ENCODE data around the gene BBS2. TPM values are rescaled to one million over a fixed set of nuclear protein-coding genes. Genes with fewer than 3 reads are reported as not detected.

Gene BBS2
- total and polyA plus RNA-seq, 2 of the 13 experiments (the other 11 are each of a cell fraction or from before 2014, with no cell fraction given): 59.7 to 68.3 TPM

DNA sequence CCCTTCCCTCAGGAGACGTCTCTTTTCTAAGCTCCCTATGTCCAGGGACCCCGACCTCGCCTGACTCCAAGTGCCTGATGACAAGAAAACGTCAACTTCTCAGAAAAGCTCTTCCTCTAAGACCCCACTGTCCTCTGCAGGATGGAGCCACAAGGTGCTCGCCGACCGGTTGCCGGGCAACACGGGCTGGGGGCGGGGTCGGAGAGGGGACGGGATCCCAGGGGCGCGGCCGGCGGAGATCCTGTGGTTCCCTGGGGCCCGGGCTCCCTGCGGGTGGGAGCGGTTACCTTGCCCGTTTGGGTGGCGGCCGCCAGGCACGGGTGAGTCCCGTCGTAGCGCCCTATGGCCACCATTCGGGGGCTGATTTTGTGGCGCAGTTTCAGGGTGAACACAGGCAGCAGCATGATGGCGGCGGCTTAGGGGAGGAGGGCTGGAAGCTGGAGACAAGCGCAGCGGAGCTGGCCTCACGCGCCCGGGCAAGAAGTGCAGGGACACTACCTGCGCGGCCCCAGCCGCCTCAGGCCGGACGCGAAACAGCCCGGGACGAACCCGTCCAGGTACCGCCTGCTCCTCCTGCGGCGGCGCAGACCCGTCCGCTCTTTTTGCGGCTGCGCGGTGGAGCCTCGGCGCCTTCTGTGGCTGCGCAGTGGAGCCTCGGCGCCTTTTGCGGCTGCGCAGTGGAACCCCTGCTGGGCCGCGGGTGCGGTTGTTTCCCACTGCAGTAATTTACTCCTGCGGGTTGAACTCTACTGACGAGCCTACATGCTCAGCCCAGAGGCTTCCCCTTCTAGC, at the start of gene BBS2 (continued):
- peak; percentile 26 for TF ChIP-seq MEIS2 (CRISPR knock-in tag; IDR thresholded peaks at IDR 0.05)
- TF ChIP-seq, protein P1, sequence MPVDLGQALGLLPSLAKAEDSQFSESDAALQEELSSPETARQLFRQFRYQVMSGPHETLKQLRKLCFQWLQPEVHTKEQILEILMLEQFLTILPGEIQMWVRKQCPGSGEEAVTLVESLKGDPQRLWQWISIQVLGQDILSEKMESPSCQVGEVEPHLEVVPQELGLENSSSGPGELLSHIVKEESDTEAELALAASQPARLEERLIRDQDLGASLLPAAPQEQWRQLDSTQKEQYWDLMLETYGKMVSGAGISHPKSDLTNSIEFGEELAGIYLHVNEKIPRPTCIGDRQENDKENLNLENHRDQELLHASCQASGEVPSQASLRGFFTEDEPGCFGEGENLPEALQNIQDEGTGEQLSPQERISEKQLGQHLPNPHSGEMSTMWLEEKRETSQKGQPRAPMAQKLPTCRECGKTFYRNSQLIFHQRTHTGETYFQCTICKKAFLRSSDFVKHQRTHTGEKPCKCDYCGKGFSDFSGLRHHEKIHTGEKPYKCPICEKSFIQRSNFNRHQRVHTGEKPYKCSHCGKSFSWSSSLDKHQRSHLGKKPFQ (CRISPR knock-in tag; IDR thresholded peaks at IDR 0.05; ENCODE audit: insufficient replicate concordance): peak; percentile 62
- TF ChIP-seq HNRNPL (IDR thresholded peaks at IDR 0.05; ENCODE audit: low read depth, low read length): no peak
- TF ChIP-seq, protein P2, sequence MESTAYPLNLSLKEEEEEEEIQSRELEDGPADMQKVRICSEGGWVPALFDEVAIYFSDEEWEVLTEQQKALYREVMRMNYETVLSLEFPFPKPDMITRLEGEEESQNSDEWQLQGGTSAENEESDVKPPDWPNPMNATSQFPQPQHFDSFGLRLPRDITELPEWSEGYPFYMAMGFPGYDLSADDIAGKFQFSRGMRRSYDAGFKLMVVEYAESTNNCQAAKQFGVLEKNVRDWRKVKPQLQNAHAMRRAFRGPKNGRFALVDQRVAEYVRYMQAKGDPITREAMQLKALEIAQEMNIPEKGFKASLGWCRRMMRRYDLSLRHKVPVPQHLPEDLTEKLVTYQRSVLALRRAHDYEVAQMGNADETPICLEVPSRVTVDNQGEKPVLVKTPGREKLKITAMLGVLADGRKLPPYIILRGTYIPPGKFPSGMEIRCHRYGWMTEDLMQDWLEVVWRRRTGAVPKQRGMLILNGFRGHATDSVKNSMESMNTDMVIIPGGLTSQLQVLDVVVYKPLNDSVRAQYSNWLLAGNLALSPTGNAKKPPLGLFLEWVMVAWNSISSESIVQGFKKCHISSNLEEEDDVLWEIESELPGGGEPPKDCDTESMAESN (CRISPR knock-in tag; conservative IDR thresholded peaks at IDR 0.05): peak; percentile 97
- peak; percentile 92 for TF ChIP-seq ZBTB38 (CRISPR knock-in tag; IDR thresholded peaks at IDR 0.05)
- no peak for TF ChIP-seq NFRKB (IDR thresholded peaks at IDR 0.05)
- TF ChIP-seq, protein P3, sequence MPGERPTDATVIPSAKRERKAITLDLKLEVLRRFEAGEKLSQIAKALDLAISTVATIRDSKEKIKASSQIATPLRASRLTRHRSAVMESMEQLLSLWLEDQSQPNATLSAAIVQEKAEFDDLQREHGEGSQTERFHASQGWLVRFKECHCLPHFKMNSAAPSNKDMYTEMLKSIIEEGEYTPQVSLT (CRISPR knock-in tag; IDR thresholded peaks at IDR 0.05; ENCODE audit: borderline replicate concordance, low read depth): no peak
- TF ChIP-seq JDP2 (CRISPR knock-in tag; IDR thresholded peaks at IDR 0.05; ENCODE audit: borderline replicate concordance): no peak
- no peak for TF ChIP-seq GATAD2A (CRISPR knock-in tag; IDR thresholded peaks at IDR 0.05)
- TF ChIP-seq, protein P4, sequence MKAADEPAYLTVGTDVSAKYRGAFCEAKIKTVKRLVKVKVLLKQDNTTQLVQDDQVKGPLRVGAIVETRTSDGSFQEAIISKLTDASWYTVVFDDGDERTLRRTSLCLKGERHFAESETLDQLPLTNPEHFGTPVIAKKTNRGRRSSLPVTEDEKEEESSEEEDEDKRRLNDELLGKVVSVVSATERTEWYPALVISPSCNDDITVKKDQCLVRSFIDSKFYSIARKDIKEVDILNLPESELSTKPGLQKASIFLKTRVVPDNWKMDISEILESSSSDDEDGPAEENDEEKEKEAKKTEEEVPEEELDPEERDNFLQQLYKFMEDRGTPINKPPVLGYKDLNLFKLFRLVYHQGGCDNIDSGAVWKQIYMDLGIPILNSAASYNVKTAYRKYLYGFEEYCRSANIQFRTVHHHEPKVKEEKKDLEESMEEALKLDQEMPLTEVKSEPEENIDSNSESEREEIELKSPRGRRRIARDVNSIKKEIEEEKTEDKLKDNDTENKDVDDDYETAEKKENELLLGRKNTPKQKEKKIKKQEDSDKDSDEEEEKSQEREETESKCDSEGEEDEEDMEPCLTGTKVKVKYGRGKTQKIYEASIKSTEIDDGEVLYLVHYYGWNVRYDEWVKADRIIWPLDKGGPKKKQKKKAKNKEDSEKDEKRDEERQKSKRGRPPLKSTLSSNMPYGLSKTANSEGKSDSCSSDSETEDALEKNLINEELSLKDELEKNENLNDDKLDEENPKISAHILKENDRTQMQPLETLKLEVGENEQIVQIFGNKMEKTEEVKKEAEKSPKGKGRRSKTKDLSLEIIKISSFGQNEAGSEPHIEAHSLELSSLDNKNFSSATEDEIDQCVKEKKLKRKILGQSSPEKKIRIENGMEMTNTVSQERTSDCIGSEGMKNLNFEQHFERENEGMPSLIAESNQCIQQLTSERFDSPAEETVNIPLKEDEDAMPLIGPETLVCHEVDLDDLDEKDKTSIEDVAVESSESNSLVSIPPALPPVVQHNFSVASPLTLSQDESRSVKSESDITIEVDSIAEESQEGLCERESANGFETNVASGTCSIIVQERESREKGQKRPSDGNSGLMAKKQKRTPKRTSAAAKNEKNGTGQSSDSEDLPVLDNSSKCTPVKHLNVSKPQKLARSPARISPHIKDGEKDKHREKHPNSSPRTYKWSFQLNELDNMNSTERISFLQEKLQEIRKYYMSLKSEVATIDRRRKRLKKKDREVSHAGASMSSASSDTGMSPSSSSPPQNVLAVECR (CRISPR knock-in tag; IDR thresholded peaks at IDR 0.05; ENCODE audit: borderline replicate concordance): peak; percentile 92
- peak; percentile 77; the same call in 1 of the 2 replicates for TF ChIP-seq ZNF234 (CRISPR knock-in tag; conservative IDR thresholded peaks at IDR 0.05)
- TF ChIP-seq, protein P5, sequence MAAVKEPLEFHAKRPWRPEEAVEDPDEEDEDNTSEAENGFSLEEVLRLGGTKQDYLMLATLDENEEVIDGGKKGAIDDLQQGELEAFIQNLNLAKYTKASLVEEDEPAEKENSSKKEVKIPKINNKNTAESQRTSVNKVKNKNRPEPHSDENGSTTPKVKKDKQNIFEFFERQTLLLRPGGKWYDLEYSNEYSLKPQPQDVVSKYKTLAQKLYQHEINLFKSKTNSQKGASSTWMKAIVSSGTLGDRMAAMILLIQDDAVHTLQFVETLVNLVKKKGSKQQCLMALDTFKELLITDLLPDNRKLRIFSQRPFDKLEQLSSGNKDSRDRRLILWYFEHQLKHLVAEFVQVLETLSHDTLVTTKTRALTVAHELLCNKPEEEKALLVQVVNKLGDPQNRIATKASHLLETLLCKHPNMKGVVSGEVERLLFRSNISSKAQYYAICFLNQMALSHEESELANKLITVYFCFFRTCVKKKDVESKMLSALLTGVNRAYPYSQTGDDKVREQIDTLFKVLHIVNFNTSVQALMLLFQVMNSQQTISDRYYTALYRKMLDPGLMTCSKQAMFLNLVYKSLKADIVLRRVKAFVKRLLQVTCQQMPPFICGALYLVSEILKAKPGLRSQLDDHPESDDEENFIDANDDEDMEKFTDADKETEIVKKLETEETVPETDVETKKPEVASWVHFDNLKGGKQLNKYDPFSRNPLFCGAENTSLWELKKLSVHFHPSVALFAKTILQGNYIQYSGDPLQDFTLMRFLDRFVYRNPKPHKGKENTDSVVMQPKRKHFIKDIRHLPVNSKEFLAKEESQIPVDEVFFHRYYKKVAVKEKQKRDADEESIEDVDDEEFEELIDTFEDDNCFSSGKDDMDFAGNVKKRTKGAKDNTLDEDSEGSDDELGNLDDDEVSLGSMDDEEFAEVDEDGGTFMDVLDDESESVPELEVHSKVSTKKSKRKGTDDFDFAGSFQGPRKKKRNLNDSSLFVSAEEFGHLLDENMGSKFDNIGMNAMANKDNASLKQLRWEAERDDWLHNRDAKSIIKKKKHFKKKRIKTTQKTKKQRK (IDR thresholded peaks at IDR 0.05; ENCODE audit: low read length): no peak
- TF ChIP-seq, protein P6, sequence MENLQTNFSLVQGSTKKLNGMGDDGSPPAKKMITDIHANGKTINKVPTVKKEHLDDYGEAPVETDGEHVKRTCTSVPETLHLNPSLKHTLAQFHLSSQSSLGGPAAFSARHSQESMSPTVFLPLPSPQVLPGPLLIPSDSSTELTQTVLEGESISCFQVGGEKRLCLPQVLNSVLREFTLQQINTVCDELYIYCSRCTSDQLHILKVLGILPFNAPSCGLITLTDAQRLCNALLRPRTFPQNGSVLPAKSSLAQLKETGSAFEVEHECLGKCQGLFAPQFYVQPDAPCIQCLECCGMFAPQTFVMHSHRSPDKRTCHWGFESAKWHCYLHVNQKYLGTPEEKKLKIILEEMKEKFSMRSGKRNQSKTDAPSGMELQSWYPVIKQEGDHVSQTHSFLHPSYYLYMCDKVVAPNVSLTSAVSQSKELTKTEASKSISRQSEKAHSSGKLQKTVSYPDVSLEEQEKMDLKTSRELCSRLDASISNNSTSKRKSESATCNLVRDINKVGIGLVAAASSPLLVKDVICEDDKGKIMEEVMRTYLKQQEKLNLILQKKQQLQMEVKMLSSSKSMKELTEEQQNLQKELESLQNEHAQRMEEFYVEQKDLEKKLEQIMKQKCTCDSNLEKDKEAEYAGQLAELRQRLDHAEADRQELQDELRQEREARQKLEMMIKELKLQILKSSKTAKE (CRISPR knock-in tag; IDR thresholded peaks at IDR 0.05; ENCODE audit: borderline replicate concordance): no peak
- no peak for TF ChIP-seq SAFB2 (CRISPR knock-in tag; IDR thresholded peaks at IDR 0.05; ENCODE audit: borderline replicate concordance, low read depth)

All from HepG2 (cell line).